ENCODE data around the gene SPNS2. TPM values are rescaled to one million over a fixed set of nuclear protein-coding genes. Genes with fewer than 3 reads are reported as not detected.

SPNS2 gene
- total RNA-seq, 1 experiment from 2014 or later: 0.33 TPM

DNA sequence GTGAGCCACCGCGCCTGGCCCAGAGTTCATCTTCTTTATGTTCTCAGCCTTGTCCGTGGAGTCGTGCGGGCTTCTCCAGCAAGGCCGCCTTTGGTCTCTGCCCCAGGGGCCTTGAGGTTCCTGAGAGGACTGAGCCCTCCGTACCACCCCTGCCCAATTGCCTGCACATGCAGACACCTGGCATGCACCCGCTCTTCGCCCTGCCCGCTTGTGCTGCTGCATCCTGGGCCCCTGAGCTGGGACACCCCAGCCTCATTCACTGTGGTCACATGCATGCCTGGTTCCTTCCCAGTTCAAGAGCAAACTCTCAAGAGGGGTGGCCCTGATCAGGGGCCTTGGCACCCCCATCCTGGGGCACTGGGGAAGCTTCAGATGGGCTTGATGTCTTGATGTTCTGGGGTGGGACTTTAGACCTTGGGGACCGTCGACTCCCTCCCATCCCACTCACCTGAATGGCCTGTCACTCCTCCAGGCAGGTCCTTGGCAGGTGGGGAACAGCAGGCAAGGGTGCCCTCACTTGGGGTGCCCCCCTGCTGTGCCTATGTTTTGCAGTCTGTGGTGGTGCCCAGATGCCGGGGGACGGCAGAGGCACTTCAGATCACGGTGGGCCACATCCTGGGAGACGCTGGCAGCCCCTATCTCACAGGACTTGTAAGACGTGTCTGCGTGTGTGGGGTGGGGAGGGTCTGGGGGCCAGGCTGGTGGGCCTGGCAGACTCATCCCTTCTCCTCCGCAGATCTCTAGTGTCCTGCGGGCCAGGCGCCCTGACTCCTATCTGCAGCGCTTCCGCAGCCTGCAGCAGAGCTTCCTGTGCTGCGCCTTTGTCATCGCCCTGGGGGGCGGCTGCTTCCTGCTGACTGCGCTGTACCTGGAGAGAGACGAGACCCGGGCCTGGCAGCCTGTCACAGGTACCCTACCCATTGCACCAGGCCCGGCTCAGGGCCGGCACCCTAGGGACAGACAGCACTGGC is 12.7 kb upstream of the SPNS2 start:
- no peak overlapping the region for H3T11ph ChIP-seq (ENCODE audit: low read length)
- no peak overlapping the region for H2BK12ac ChIP-seq (ENCODE audit: insufficient read length, low read depth, low read length)
- H3K4ac ChIP-seq (ENCODE audit: low read depth, low read length): no peak overlapping the region
- H3K4me2 ChIP-seq (ENCODE audit: insufficient read depth, insufficient read length, low read length): no peak overlapping the region
- no peak overlapping the region; the same call in 1 of the 2 replicates for H3K14ac ChIP-seq (ENCODE audit: insufficient read depth, low read length)
- no peaks in the 10 kb centered on the region for H3K79me2 ChIP-seq (ENCODE audit: insufficient read depth, low read length)
- no peak overlapping the region for H3K27ac Mint-ChIP-seq
- no peaks in the 10 kb centered on the region for H4K20me1 ChIP-seq (ENCODE audit: control insufficient read depth, insufficient read depth, insufficient read length)
- H3K18ac ChIP-seq (ENCODE audit: insufficient read length, low read depth, low read length): no peak overlapping the region
- H2BK15ac ChIP-seq (ENCODE audit: low read depth, low read length): no peak overlapping the region
- H3K79me1 ChIP-seq (ENCODE audit: insufficient read depth, low read depth, low read length, poor library complexity, severe bottlenecking): no peaks in the 10 kb centered on the region
- H4K91ac ChIP-seq (ENCODE audit: insufficient read length, low read depth, low read length): no peak overlapping the region
- no peak overlapping the region for H2BK20ac ChIP-seq (ENCODE audit: low read depth, low read length, poor library complexity, severe bottlenecking)
- H4K8ac ChIP-seq (replicated peaks; ENCODE audit: insufficient read length, low read depth, low read length): no peak overlapping the region
- H3K23me2 ChIP-seq (ENCODE audit: insufficient read length, low read depth, low read length, poor library complexity, severe bottlenecking): no peaks in the 10 kb centered on the region
- no peak overlapping the region for H2BK5ac ChIP-seq (ENCODE audit: insufficient read length, low read length)
- no peak overlapping the region for H4K5ac ChIP-seq (ENCODE audit: insufficient read length, low read depth, low read length)
- H3K27me3 Mint-ChIP-seq (ENCODE audit: low read depth): peaks cover 5% of the 10 kb centered on the region
- no peak overlapping the region for H2AK5ac ChIP-seq (ENCODE audit: insufficient read length, low read length)
- H3K4me1 Mint-ChIP-seq: peaks cover 11 to 17% of the 10 kb centered on the region in 2 experiments
- H3K23ac ChIP-seq (ENCODE audit: insufficient read length, low read depth, low read length): no peak overlapping the region
- H3K27me3 ChIP-seq (ENCODE audit: insufficient read depth, low read length): no peaks in the 10 kb centered on the region
- WGBS (ENCODE audit: extremely low coverage, insufficient read length, low lambda C conversion rate): no CpG with 5 or more reads among the region's 31 CpGs
- H3K4me3 Mint-ChIP-seq: no peak overlapping the region
- TF ChIP-seq, protein P1, sequence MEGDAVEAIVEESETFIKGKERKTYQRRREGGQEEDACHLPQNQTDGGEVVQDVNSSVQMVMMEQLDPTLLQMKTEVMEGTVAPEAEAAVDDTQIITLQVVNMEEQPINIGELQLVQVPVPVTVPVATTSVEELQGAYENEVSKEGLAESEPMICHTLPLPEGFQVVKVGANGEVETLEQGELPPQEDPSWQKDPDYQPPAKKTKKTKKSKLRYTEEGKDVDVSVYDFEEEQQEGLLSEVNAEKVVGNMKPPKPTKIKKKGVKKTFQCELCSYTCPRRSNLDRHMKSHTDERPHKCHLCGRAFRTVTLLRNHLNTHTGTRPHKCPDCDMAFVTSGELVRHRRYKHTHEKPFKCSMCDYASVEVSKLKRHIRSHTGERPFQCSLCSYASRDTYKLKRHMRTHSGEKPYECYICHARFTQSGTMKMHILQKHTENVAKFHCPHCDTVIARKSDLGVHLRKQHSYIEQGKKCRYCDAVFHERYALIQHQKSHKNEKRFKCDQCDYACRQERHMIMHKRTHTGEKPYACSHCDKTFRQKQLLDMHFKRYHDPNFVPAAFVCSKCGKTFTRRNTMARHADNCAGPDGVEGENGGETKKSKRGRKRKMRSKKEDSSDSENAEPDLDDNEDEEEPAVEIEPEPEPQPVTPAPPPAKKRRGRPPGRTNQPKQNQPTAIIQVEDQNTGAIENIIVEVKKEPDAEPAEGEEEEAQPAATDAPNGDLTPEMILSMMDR (conservative IDR thresholded peaks at IDR 0.05): no peak
- no peaks in the 10 kb centered on the region for H3K9me3 ChIP-seq (ENCODE audit: control insufficient read depth, low read depth, low read length)
- H2AFZ ChIP-seq (ENCODE audit: low read length): no peak overlapping the region
- no peaks in the 10 kb centered on the region for H3K4me1 ChIP-seq (ENCODE audit: insufficient read depth, low read length)
- no peak for DNase-seq
- H3K27ac ChIP-seq (ENCODE audit: insufficient read length, low read depth, low read length): no peak overlapping the region
- H3K36me3 Mint-ChIP-seq (ENCODE audit: insufficient read depth in 1 of 3, low read depth in 3 of 3): no peaks in the 10 kb centered on the region
- H3K9me3 Mint-ChIP-seq: no peaks in the 10 kb centered on the region; a peak in 1 of 5 replicates
- H3K9ac ChIP-seq (ENCODE audit: extremely low read depth, insufficient read length, low read length): no peak overlapping the region
- H3K56ac ChIP-seq (ENCODE audit: insufficient read length, low read depth, low read length): no peak overlapping the region
- H2BK120ac ChIP-seq (ENCODE audit: low read depth, low read length, poor library complexity, severe bottlenecking): no peak overlapping the region
